Measurements from ENCODE around the gene ABHD11.

GRCh38 chr7:73732397-73732796 is 6.2 kb downstream of the ABHD11 start:
- TF ChIP-seq CTCF (IDR thresholded peaks at IDR 0.05): no peak
- no peak for TF ChIP-seq POLR2A (IDR thresholded peaks at IDR 0.05)

Data from uterus (tissue), 2 donors.